Stomach (tissue), 4 donors: ENCODE measurements around the gene MYRFL.

Experiments used
- POLR2AphosphoS5 ChIP-seq, 3 donors: sonication (generic); formaldehyde crosslinking; IDR thresholded peaks; one replicate each; pipeline ENCODE4 v1.6.1; 2016; ENCODE audit warnings: antibody characterized with exemption in 3 of 3
- TF ChIP-seq, protein P1 (sequence below), 7 experiments: fragments of 450-650 bp in 4 of 7; fragments of 200-600 bp in 3 of 7; sonication (generic) in 3 of 7; IDR thresholded peaks; one replicate each; pipeline ENCODE4 v1.5.1; 2016 to 2019; ENCODE audit warnings: antibody characterized with exemption in 7 of 7, control low read depth in 2 of 7, mild to moderate bottlenecking in 1 of 7

DNA sequence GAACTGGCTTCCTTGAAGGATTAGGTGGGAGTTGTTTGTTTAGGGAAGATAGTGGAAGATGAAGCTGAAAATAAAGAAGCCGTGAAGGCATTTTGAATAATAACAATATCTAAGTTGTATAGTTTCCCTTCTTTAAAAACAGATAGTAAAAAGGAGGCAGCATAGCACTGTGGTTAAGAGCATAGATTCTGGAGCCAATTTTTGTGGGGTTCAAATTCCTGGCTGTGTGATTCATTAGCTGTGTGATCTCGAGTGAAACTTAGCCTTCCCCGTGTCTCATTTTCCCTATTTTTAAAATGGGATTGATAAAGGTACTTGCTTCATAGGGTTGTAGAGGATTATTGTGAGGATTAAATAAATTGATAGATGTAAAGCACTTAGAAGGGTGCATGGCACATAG is 104.5 kb downstream of the MYRFL start:
- TF ChIP-seq, protein P1, sequence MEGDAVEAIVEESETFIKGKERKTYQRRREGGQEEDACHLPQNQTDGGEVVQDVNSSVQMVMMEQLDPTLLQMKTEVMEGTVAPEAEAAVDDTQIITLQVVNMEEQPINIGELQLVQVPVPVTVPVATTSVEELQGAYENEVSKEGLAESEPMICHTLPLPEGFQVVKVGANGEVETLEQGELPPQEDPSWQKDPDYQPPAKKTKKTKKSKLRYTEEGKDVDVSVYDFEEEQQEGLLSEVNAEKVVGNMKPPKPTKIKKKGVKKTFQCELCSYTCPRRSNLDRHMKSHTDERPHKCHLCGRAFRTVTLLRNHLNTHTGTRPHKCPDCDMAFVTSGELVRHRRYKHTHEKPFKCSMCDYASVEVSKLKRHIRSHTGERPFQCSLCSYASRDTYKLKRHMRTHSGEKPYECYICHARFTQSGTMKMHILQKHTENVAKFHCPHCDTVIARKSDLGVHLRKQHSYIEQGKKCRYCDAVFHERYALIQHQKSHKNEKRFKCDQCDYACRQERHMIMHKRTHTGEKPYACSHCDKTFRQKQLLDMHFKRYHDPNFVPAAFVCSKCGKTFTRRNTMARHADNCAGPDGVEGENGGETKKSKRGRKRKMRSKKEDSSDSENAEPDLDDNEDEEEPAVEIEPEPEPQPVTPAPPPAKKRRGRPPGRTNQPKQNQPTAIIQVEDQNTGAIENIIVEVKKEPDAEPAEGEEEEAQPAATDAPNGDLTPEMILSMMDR (IDR thresholded peaks at IDR 0.05): no peak
- no peak for TF ChIP-seq POLR2AphosphoS5 (IDR thresholded peaks at IDR 0.05)
